Ovary (tissue), 3 donors: ENCODE results near the gene SNRPE.

ENCODE experiments used
- EP300 ChIP-seq: sonication (generic); formaldehyde crosslinking; IDR thresholded peaks from one replicate; pipeline ENCODE4 v1.6.1; 2017; ENCODE audit warnings: antibody characterized with exemption
- POLR2A ChIP-seq: fragments of 450-650 bp; IDR thresholded peaks from one replicate; pipeline ENCODE4 v1.6.1; 2017; ENCODE audit warnings: antibody characterized with exemption, mild to moderate bottlenecking, moderate library complexity
- TF ChIP-seq, protein P1 (sequence below), 3 donors: fragments of 450-650 bp in 2 of 3; fragments of 200-600 bp in 1 of 3; IDR thresholded peaks; one replicate each; pipeline versions ENCODE4 v1.5.1 to v1.8.0; 2016 to 2022; ENCODE audit warnings: antibody characterized with exemption in 3 of 3, mild to moderate bottlenecking in 1 of 3
- donor health status: DM: no; HTN: no; CAD: no.

DNA sequence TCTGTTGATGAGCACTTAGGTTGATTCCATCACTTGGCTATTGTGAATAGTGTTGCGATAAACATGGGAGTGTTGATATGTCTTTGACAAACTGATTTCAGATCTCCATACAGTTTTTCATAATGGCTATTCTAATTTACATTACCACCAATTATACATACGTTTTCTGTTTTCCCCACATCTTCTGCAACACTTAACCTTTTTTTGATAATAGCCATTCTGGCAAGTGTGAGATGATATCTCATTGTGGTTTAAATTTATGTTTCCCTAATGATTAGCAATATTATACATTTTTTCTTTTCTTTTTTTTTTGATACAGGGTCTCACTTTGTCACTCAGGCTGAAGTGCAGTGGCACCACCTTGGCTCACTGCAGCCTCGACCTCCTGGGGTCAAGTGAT is 17.0 kb downstream of the SNRPE start:
- TF ChIP-seq, protein P1, sequence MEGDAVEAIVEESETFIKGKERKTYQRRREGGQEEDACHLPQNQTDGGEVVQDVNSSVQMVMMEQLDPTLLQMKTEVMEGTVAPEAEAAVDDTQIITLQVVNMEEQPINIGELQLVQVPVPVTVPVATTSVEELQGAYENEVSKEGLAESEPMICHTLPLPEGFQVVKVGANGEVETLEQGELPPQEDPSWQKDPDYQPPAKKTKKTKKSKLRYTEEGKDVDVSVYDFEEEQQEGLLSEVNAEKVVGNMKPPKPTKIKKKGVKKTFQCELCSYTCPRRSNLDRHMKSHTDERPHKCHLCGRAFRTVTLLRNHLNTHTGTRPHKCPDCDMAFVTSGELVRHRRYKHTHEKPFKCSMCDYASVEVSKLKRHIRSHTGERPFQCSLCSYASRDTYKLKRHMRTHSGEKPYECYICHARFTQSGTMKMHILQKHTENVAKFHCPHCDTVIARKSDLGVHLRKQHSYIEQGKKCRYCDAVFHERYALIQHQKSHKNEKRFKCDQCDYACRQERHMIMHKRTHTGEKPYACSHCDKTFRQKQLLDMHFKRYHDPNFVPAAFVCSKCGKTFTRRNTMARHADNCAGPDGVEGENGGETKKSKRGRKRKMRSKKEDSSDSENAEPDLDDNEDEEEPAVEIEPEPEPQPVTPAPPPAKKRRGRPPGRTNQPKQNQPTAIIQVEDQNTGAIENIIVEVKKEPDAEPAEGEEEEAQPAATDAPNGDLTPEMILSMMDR (IDR thresholded peaks at IDR 0.05), result no peak
- TF ChIP-seq EP300, result no peak
- TF ChIP-seq POLR2A, result no peak
